ENCODE data around the gene CNTNAP5. TPM values are rescaled to one million over a fixed set of nuclear protein-coding genes. Genes with fewer than 3 reads are reported as not detected.

The CNTNAP5 gene
- total and polyA plus RNA-seq, 4 donors = not detected

GRCh38 chr2:124523096-124523495 lies 498.0 kb downstream of the CNTNAP5 start:
- Histone ChIP-seq H3K36me3 (ENCODE audit: control insufficient read depth in 4 of 4, insufficient read depth in 3 of 4, low read depth in 1 of 4, low read length in 3 of 4) (no peaks in the 10 kb centered on the region), H3K4me1 (ENCODE audit: control insufficient read depth in 4 of 4, insufficient read depth in 4 of 4, low read length in 3 of 4) (peaks cover 0 to 6% (median 2%) of the 10 kb centered on the region in 4 donors), H3K27ac (ENCODE audit: low read depth in 1 of 2, low read length in 2 of 2) (no peak overlapping the region), H3K9ac (ENCODE audit: low read depth in 1 of 2, low read length in 2 of 2) (no peak overlapping the region), H3K4me3 (ENCODE audit: low read depth in 1 of 3, low read length in 3 of 3) (no peak overlapping the region), H3K27me3 (ENCODE audit: control insufficient read depth in 4 of 4, insufficient read depth in 4 of 4, low read length in 3 of 4) (peaks cover 0 to 7% (median 0%) of the 10 kb centered on the region in 4 donors), H3K9me3 (ENCODE audit: control insufficient read depth in 4 of 4, low read length in 3 of 4) (no peaks in the 10 kb centered on the region)
- DNase-seq (ENCODE audit: low spot score) = no peak
- TF ChIP-seq GABPA (IDR thresholded peaks at IDR 0.05 in 1 of 2, conservative IDR thresholded peaks at IDR 0.05 in 1 of 2) (no peak), FOXA2 (IDR thresholded peaks at IDR 0.05) (no peak), JUND (IDR thresholded peaks at IDR 0.05) (no peak), RXRA (IDR thresholded peaks at IDR 0.05) (no peak)
- WGBS = 75% methylated on average over 3 of the region's 3 CpGs

GRCh38 chr2:124524155-124524915 lies 499.2 kb downstream of the CNTNAP5 start:
- Histone ChIP-seq H3K36me3 (ENCODE audit: control insufficient read depth in 4 of 4, insufficient read depth in 3 of 4, low read depth in 1 of 4, low read length in 3 of 4) (no peaks in the 10 kb centered on the region), H3K9ac (ENCODE audit: low read depth in 1 of 2, low read length in 2 of 2) (no peak overlapping the region), H3K4me1 (ENCODE audit: control insufficient read depth in 4 of 4, insufficient read depth in 4 of 4, low read length in 3 of 4) (peaks cover 0 to 6% (median 2%) of the 10 kb centered on the region in 4 donors), H3K27ac (ENCODE audit: low read depth in 1 of 2, low read length in 2 of 2) (no peak overlapping the region), H3K9me3 (ENCODE audit: control insufficient read depth in 4 of 4, low read length in 3 of 4) (no peaks in the 10 kb centered on the region), H3K27me3 (ENCODE audit: control insufficient read depth in 4 of 4, insufficient read depth in 4 of 4, low read length in 3 of 4) (peaks cover 0 to 7% (median 0%) of the 10 kb centered on the region in 4 donors), H3K4me3 (ENCODE audit: low read depth in 1 of 3, low read length in 3 of 3) (no peak overlapping the region)
- 82% methylated on average over 7 of the region's 7 CpGs for WGBS
- no peak for TF ChIP-seq CTCF (IDR thresholded peaks at IDR 0.05; ENCODE audit: low read depth, low read length, missing input control)
- no peak for TF ChIP-seq GABPA (IDR thresholded peaks at IDR 0.05 in 1 of 2, conservative IDR thresholded peaks at IDR 0.05 in 1 of 2)
- TF ChIP-seq HNF4A (conservative IDR thresholded peaks at IDR 0.05) = no peak
- no peak for TF ChIP-seq FOXA2 (IDR thresholded peaks at IDR 0.05)
- TF ChIP-seq JUND (IDR thresholded peaks at IDR 0.05) = no peak
- no peak for TF ChIP-seq NR2F2 (IDR thresholded peaks at IDR 0.05)
- no peak for TF ChIP-seq FOXA1 (IDR thresholded peaks at IDR 0.05)
- TF ChIP-seq TAF1 (conservative IDR thresholded peaks at IDR 0.05) = no peak
- no peak for TF ChIP-seq REST (IDR thresholded peaks at IDR 0.05)
- no peak for TF ChIP-seq YY1 (IDR thresholded peaks at IDR 0.05)
- TF ChIP-seq HNF4G (IDR thresholded peaks at IDR 0.05) = no peak
- TF ChIP-seq ATF3 (IDR thresholded peaks at IDR 0.05) = no peak
- DNase-seq (ENCODE audit: low spot score) = no peak
